NCI-H2107 (cell line): Measurements from ENCODE around the gene FAM163A.
"Not testable (repeated sequence)": the region's sequence is repeated elsewhere in the genome, so short reads cannot be mapped to it uniquely, and the experiment has no call there.

ENCODE experiments used
- DNase-seq: peaks from one replicate; lab custom pipeline; 2025; lab: John Stamatoyannopoulos, UW

FAM163A gene

GRCh38 chr1:179816196-179816960 lies 73.3 kb downstream of the FAM163A start:
- DNase-seq, result no peak

DNA sequence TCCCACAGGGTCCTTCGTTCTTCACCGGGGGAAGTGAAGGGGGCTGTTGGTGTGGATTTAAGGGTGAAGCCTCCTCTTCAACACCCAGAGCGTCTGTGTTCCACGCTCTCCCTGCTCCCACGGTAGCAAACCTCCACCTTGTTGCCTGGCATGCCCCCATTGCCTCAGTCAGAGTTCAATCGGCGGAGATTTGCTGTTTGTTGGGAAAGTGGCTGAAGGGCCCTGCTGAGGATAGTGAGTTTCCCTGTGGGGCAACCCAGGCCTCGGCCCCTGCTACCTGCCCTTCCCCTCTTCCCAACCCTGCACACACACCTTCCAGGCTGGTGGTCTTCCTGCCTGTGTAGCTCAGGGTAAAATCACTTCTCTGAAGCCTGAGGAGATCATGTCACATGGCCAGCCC lies 74.0 kb downstream of the FAM163A start:
- DNase-seq, result no peak

- no peak for DNase-seq
Observed at GRCh38 chr1:179817789-179818188, 74.7 kb downstream of the FAM163A start.

DNA sequence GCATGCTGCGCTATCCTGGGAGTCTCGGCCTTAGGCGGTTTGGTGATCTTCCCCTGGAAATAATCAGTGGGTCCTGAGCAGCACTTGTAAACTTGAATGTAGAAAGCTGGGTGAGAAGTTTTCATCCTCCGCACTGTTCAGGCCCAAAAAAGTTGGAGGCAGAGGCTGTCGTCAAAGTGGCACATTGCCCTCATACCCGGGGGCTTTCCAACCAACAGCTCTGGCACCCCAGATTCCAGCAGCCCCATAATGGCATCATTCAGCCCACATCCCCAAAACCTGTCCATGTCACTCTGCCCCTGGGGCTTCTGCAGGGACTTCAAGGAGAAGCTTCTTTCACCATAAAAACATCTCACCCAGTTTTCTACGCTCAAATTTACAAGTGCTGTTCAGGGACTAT lies 75.2 kb downstream of the FAM163A start:
- DNase-seq, result no peak

- no peak for DNase-seq
Observed at GRCh38 chr1:179818743-179819173, 75.7 kb downstream of the FAM163A start.

DNA sequence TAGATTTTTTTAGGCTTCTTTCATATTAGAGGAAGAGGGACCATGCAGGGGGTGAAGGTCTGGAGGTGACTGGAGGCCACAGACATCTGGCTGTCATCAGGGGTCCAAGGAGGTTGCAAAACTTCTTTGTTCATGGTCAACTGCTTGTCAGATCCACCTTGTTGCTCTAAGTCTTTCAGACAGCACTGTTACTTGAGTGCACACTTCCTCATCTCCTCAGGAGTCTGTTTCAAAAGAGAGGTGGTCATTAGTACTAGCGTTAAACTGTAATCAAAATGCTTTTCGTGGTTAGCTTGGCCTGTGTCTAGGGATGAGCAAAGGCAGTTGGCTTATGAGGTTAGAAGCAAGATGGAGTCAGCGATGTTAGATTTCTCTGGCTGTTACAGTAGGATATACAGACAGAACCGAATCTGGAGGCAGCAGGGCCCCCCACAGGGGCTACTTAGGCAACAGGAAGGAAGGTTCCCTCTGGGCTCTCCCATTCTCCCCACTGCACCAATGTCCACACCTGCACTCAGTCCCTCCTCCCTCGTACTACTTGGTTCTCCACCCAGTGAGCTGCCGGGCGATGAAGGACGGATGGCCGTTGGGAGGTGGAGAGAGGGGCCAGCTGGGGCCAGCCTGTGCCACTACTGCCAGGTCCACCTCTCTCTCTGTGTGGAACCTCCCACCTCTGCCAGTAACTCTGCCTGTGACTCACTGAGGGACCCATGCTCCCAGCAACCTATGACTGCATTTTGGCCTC lies 77.3 kb downstream of the FAM163A start:
- no peak for DNase-seq

DNA sequence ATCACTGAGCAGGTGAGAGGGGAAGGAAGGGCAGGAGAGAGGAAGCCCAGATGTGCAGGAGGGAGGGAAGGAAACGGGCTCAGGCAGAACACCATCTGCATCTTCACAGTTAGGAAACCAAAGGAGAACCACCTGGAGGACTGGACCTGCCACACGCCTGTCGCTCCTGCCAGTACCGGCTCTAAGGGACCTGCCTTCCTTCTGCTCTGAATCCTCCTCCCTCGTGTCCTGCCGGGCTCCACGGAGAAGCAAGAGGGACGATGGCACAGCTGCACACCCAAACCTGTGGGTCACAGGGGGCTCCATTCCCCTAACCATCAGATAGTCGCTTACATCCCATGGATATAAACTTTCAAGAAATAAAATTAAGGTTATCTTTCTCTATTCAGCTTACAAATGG lies 78.4 kb downstream of the FAM163A start:
- DNase-seq, result no peak

GRCh38 chr1:179822065-179822464 lies 79.0 kb downstream of the FAM163A start:
- no peak for DNase-seq

DNA sequence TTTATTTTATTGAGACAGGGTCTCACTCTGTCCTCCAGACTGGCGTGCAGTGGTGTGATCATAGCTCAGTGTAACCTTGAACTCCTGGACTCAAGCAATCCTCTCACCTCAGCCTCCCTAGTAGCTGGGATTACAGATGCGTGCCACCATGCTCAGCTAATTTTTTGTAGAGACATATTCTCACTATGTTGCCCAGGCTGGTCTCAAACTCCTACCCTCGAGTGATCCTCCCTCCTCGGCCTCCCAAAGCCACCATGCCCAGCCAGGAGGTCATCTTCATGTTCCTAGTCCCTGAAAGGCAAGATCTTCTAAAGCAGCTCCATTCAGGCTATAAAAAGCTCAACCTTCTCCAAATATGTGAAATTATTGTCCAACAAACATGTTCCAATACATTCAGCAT lies 80.6 kb downstream of the FAM163A start:
- DNase-seq, result no peak

DNA sequence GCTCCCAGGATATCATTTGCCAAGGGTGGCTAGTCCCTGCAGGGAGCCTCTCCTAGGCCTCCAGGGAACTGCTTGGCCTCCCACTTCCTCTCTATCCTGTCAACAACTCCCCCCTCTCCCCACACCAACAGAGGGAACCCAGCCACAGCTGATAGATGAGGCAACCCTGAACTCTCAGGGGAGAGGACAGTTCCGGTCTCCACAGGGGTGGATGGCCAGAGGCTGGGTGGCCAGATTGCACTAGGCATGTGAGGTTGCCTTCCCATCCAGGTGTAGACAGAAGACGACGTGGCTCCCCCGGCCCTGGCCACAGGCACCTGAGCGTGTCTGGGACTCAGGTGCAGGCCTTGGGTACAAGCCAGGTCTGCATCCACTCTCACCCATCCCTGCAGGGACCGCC lies 81.2 kb downstream of the FAM163A start:
- no peak for DNase-seq

DNA sequence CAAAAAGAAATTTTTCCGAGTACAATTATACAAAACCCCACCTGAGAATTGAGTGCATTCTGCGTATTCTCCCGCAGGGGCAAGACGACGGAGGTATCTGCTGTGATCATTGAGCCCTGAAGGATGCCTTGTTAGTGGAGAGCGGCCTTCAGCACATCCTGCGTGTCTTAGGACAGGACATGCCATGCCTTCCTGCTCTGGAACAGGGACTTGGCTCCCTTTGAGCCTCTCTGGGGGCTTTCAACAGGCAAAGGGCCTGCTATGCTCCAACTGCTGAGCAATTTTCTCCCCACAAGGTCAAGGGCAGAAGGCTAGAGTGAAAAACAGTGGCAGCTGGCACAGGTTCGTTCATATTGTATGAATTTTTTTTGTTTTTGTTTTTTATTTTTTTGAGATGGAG lies 82.1 kb downstream of the FAM163A start:
- DNase-seq, result no peak

DNA sequence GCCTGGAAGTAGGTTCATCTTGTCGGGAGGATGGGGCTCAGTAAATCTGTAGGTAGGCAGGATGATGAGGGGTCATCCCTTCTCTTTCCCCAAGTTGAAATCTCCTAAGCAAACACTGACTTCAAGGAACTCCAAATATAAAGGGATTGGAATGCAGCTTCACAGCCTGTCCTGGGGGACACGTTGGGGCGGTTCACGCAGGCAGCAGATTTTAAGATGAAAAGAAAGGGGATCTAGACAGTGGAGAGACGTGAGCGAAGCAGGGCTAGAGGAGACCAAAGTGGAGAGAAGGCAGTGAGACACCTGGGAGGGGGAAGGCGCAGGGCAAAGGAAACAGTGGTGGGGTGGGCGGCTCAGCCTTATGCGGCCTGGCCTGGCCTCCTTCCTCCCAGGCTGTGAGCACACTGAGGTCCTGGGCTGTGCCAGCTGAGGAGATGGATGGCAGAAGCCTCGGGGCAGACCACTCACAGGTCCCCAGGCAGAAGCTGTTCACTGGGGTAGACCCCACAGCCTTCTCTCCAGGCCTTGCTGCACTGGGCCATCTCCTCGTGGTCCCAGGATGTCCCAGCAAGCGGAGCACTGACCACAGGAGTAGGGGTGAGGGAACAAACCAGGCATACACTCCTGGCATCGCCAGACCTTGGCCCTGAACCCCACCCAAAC lies 82.8 kb downstream of the FAM163A start:
- DNase-seq, result no peak

DNA sequence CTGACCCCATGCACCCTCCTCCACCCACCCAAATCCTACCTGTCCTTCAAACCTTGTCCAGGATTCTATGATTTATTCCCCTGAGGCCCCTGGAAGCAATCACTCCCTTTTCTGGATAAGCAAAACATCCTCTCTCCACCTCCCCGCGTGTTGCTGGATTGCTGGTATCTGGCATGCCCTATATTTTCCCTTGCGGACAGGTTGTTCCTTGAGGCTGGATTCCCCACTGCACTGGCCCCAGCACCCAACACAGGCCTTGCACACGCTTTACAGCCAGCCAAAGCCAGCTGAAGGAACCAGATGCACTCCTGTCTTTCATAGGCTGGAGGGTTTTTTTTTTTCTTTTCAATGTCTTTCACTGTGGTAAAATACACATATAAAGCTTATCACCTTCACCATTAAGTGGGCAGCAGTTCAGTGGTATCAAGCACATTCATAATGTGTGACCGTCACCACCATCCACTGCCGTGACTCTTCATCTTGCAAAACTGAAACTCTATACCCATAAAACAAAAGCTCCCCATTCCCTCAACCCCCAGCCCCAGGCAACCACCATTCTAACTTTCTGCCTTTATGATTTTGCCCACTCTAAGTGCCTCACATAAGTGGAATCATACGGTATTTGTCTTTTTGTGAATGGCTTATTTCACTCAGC lies 83.7 kb downstream of the FAM163A start:
- DNase-seq, result no peak

DNA sequence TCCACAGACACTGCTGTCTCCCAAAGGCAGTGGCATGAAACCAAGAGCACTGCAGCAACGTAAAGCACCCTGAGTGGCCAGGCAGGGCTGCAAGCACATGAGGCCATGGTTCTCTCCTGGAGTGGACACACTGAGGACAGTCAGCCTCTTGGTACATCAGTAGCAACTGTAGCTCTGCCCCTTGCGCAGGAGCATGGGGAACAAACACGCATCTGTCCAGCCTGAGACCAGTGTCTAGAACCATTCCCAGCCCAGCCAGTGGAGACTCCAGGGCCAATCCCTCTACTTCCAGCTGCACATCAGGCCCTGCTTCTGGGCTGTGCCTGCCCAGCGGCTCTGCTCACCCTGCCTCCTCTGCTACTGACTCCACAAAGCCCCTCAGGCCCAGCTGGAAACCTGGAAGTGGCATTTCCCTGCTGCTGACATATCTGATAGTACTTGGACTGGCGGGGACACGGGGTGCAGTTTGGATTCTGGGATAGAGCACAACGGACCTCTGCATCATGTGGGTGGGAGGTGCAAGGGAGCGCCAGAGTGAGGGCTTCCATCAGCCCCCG lies 85.5 kb downstream of the FAM163A start:
- no peak for DNase-seq

- DNase-seq, result no peak
Observed at GRCh38 chr1:179831225-179831624, 88.1 kb downstream of the FAM163A start.

DNA sequence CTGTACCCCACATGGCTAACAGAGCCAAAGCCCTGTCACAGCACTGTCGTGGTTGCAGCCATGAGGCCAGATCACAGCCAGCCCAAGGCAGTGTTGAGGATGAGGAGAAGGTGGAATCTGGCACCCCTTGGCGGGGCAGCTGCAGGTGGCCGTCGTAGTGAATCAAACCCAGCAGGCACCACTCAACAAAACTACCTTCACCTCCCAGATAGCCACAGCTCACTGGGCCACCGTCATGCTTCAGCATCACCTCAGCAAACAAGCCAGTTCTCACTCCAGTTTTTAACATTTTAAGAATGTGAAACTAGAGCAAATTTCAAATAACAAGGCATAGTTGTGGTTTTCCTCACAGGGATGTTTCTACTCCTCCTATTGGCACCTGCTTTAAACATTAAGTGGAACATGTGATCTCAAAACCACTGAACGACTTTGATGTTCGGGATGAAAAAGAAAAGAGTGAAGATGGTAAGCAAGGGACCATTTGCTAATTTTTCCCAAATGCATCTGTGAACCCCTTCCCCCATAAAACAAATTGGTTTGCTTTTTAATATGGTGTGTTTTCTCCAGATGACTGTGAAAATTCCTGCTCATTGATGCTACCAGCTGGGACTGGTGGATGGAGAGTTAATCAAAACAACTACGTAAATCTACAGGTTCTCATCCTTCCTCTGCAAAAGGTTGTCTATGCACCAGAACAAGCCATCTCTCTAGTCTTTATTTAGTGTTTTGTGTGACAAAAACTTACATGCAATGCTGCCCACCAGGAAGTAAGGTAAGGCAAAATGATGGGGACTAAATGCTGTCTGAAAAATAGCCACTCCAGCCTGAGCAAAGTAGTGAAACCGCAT lies 89.0 kb downstream of the FAM163A start:
- no peak for DNase-seq

DNA sequence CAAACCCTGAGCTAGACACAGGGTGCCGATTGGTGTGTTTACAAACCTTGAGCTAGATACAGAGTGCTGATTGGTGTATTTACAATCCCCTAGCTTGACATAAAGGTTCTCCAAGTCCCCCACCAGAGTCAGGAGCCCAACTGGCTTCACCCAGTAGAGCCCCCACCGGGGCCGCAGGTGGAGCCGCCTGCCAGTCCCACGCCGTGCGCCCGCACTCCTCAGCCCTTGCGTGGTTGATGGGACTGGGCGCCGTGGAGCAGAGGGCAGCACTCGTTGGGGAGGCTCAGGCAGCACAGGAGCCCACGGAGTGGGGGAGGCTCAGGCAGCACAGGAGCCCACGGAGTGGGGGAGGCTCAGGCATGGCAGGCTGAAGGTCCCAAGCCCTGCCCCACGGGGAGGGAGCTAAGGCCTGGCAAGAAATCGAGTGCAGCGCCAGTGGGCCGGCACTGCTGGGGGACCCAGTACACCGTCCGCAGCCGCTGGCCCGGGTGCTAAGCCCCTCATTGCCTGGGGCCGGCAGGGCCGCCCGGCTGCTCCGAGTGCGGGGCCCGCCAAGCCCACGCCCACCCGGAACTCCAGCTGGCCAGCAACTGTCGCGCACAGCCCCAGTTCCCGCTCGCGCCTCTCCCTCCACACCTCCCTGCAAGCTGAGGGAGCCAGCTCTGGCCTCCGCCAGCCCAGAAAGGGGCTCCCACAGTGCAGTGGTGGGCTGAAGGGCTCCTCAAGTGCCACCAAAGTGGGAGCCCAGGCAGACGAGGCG lies 93.8 kb downstream of the FAM163A start:
- DNase-seq, result not testable (repeated sequence)

- DNase-seq, result no peak
Observed at GRCh38 chr1:179840107-179840506, 97.0 kb downstream of the FAM163A start.

DNA sequence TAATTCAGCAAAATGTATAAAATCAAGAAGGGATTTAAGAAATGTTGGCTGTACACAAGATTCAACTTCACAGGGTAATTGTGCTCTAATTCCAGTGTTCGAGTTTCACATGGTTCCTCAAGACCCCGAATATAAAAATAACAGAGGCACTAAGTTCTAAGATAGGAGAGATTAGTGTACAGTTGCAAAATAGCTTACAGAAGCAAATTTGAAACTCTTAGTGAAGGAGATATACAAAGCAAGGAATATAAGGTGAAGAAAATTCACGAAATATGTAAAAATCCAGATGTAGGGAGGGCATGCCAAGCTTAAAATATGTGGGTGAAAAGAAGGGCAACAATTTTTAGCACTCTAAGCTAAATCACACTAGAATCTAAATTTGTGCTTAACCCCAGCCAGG lies 105.1 kb downstream of the FAM163A start:
- DNase-seq, result no peak

- no peak for DNase-seq
Observed at GRCh38 chr1:179853102-179853501, 110.0 kb downstream of the FAM163A start.
